C4-2B (cell line): Measurements from ENCODE around the gene NADK2.

Experiments
- H3K27ac ChIP-seq: fragments of 450-650 bp; 2 replicates; pipeline ENCODE4 v1.5.1; 2017
- CTCF ChIP-seq: fragments of 450-650 bp; conservative IDR thresholded peaks from 2 replicates; pipeline ENCODE4 v1.5.1; 2017; ENCODE audit warnings: mild to moderate bottlenecking
- ZFX ChIP-seq: fragments of 450-650 bp; IDR thresholded peaks from 2 replicates; pipeline ENCODE4 v1.6.1; 2017

The NADK2 gene

GRCh38 chr5:36261186-36261585 is 19.5 kb upstream of the NADK2 start:
- TF ChIP-seq ZFX (no peak), CTCF (no peak)
- no peak overlapping the region for H3K27ac ChIP-seq

GRCh38 chr5:36253575-36253974 is 11.8 kb upstream of the NADK2 start:
- no peak overlapping the region for H3K27ac ChIP-seq
- TF ChIP-seq ZFX (no peak), CTCF (no peak)

- no peak overlapping the region for H3K27ac ChIP-seq
Measured at GRCh38 chr5:36252722-36253365, 11.1 kb upstream of the NADK2 start.

GRCh38 chr5:36251218-36251617 is 9.5 kb upstream of the NADK2 start:
- TF ChIP-seq ZFX, result no peak
- no peak for TF ChIP-seq CTCF
- no peak overlapping the region for H3K27ac ChIP-seq

More at GRCh38 chr5:36252722-36253365, 11.1 kb upstream of the NADK2 start:
- TF ChIP-seq ZFX, result no peak
- no peak for TF ChIP-seq CTCF

- no peak overlapping the region for H3K27ac ChIP-seq
- TF ChIP-seq ZFX, result no peak
- TF ChIP-seq CTCF, result no peak
Measured at GRCh38 chr5:36250427-36250826, 8.7 kb upstream of the NADK2 start.

GRCh38 chr5:36246036-36246800 is 4.5 kb upstream of the NADK2 start:
- TF ChIP-seq CTCF (no peak), ZFX (no peak)
- no peak overlapping the region; the same call in 1 of the 2 replicates for H3K27ac ChIP-seq

GRCh38 chr5:36244076-36244475 is 2.4 kb upstream of the NADK2 start:
- H3K27ac ChIP-seq, result no peak overlapping the region
- no peak for TF ChIP-seq CTCF
- no peak for TF ChIP-seq ZFX
